Right lobe of liver (tissue), 4 donors: ENCODE data around the gene SPINT1.

Experiments used
- CTCF ChIP-seq, 4 donors: fragments of 200-600 bp in 3 of 4; fragments of 450-650 bp in 1 of 4; IDR thresholded peaks; one replicate each; pipeline versions ENCODE4 v1.5.1 to v1.8.0; 2016 to 2022; ENCODE audit warnings: antibody characterized with exemption in 4 of 4, mild to moderate bottlenecking in 2 of 4
- POLR2A ChIP-seq: fragments of 450-650 bp; IDR thresholded peaks from one replicate; pipeline ENCODE4 v1.6.1; 2017; ENCODE audit warnings: antibody characterized with exemption, mild to moderate bottlenecking
- donor health status: DM: no; HTN: no; CAD: no.
- donor health status: DM: no; HTN: no; CAD: no.
- donor health status: DM: no; HTN: yes; CAD: no.

DNA sequence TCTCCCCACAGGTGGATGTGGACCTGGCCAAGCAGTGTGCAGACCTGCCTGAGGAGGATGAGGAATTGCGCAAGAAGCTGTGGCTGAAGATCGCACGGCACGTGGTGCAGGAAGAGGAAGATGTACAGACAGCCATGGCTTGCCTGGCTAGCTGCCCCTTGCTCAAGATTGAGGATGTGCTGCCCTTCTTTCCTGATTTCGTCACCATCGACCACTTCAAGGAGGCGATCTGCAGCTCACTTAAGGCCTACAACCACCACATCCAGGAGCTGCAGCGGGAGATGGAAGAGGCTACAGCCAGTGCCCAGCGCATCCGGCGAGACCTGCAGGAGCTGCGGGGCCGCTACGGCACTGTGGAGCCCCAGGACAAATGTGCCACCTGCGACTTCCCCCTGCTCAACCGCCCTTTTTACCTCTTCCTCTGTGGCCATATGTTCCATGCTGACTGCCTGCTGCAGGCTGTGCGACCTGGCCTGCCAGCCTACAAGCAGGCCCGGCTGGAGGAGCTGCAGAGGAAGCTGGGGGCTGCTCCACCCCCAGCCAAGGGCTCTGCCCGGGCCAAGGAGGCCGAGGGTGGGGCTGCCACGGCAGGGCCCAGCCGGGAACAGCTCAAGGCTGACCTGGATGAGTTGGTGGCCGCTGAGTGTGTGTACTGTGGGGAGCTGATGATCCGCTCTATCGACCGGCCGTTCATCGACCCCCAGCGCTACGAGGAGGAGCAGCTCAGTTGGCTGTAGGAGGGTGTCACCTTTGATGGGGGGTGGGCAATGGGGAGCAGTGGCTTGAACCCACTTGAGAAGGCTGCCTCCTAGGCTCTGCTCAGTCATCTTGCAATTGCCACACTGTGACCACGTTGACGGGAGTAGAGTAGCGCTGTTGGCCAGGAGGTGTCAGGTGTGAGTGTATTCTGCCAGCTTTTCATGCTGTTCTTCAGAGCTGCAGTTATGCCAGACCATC, 59.0 kb downstream of the SPINT1 start:
- TF ChIP-seq CTCF (IDR thresholded peaks at IDR 0.05): no peak
- no peak for TF ChIP-seq POLR2A
